Right cardiac atrium (tissue), 5 donors: Measurements from ENCODE around the gene FRMD3. TPM values are rescaled to one million over a fixed set of nuclear protein-coding genes. Genes with fewer than 3 reads are reported as not detected.
"Not testable (repeated sequence)": the region's sequence is repeated elsewhere in the genome, so short reads cannot be mapped to it uniquely, and the experiment has no call there.

Experiments
- ATAC-seq, 2 donors: fragments of 200-7000 bp; cut with Tn5 transposase; one replicate each; pipeline versions ENCODE4 v1.8.0 to v1.9.1; 2020; ENCODE audit warnings: moderate library complexity in 2 of 2, mild to moderate bottlenecking in 1 of 2
- DNase-seq, 3 donors: peaks; one replicate each; pipeline ENCODE4 v3.0.0-alpha.2; 2020
- H3K27ac ChIP-seq: one replicate; pipeline ENCODE4 v1.5.1; 2013; ENCODE audit warnings: mild to moderate bottlenecking, low read length, control low read depth, moderate library complexity
- H3K27me3 ChIP-seq: one replicate; pipeline ENCODE4 v1.6.1; 2013; ENCODE audit not compliant: control insufficient read depth, insufficient read depth
- H3K4me1 ChIP-seq: one replicate; pipeline ENCODE4 v1.6.1; 2013; ENCODE audit warnings: low read length; ENCODE audit not compliant: control insufficient read depth, insufficient read depth
- H3K4me3 ChIP-seq: one replicate; pipeline ENCODE4 v1.5.1; 2013; ENCODE audit warnings: low read length, control low read depth
- H3K9me3 ChIP-seq: one replicate; pipeline ENCODE4 v1.6.1; 2013; ENCODE audit warnings: low read length; ENCODE audit not compliant: control insufficient read depth
- WGBS: extraction: QIAGEN DNeasy Blood & Tissue Kit; methylation state at CpG from one replicate; pipeline ENCODE4 v1.1.7; 2013; 5-methylcytosine and 5-hydroxymethylcytosine counted together
- intact Hi-C, 4 donors: fragments of 100-400 bp; cut with DNase I; formaldehyde crosslinking; loops; one replicate each; pipeline versions ENCODE4 v1.11.0 to v1.14.0; 2022 to 2023
- polyA plus RNA-seq: library from polyadenylated mRNA; stranded (reverse); fragments of 200-250 nt; gene quantifications from one replicate; pipeline ENCODE4 v1.2.3, GENCODE V29; 2013
- total RNA-seq, 4 donors: library from RNA; stranded (reverse); fragmentation: NEBNext Ultra II Directional; extraction: Animal tissue kit (Norgen Biotek cat#: 25700); gene quantifications; one replicate each; pipeline ENCODE4 v1.2.1, GENCODE V29; 2021
- donor health status: healthy with polysubstance abuse.
- donor health status: DM: no; HTN: yes; CAD: no.
- donor health status: DM: no; HTN: no; CAD: no.
- donor health status: DM: no; HTN: yes; CAD: no; lungs with severe emphysema.
- donor health status: DM: yes; HTN: yes; CAD: no.

Gene FRMD3
- total and polyA plus RNA-seq, 5 donors = 34.3 to 75.1 (median 65.7) TPM

DNA sequence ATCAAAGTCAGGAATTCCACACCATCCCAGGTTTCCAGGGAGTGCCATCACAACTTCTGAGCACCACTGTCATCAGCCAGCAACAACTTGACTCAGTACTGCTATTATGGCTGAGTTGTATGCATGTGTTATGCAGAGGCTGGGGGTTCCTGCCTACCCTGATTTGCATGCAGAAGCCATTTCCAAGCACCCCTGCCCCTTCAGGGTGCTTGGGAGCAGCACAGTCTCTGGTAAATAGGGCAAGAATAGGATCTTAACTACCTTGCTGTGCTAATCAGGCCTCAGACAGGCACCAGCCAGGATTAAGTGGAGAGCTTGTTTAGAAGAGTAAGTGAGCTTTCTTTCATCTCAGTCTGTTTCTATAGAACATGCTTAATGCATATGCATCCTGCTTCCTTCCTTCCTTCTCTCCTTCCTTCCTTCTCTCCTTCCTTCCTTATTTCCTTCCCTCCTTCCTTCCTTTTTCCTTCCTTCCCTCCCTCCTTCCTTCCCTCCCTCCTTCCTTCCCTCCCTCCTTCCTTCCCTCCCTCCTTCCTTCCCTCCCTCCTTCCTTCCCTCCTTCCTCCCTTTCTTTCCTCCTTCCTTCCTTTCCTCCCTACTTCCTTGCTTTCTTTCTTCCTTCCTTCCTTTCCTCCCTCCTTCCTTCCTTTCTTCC, 175.7 kb downstream of the FRMD3 start:
- H3K27me3 ChIP-seq = no peaks in the 10 kb centered on the region
- H3K9me3 ChIP-seq = no peaks in the 10 kb centered on the region
- ATAC-seq (no peak), DNase-seq (no peak)
- intact Hi-C loops = no loop called here
- H3K4me1 ChIP-seq = no peaks in the 10 kb centered on the region
- H3K27ac ChIP-seq = no peak overlapping the region
- no peak overlapping the region for H3K4me3 ChIP-seq

- no peak overlapping the region for H3K27ac ChIP-seq
- H3K4me3 ChIP-seq = no peak overlapping the region
- intact Hi-C loops = no loop called here
- no peak for ATAC-seq
- H3K27me3 ChIP-seq = no peaks in the 10 kb centered on the region
- no peaks in the 10 kb centered on the region for H3K4me1 ChIP-seq
- 78% methylated on average over 3 of the region's 3 CpGs for WGBS
- no peaks in the 10 kb centered on the region for H3K9me3 ChIP-seq
- no peak for DNase-seq
Observed at GRCh38 chr9:83359039-83359438, 179.2 kb downstream of the FRMD3 start.

DNA sequence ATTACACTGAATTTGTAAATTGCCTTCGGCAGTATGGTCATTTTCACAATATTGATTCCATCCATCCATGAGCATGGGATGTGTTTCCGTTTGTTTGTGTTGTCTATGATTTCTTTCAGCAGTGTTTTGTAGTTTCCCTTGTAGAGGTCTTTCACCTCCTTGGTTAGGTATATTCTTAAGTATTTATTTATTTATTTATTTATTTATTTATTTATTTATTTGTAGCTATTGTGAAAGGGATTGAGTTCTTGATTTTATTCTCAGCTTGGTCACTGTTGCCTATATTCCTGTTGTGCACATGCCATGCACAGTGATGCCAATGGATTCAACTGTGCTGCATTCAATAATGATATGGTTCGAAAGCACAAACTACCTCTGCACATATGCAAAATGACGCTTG, 179.7 kb downstream of the FRMD3 start:
- intact Hi-C loops, H3K27me3 ChIP-seq, H3K4me3 ChIP-seq, H3K27ac ChIP-seq, ATAC-seq, H3K4me1 ChIP-seq, DNase-seq, H3K9me3 ChIP-seq: not testable (repeated sequence)
- 97% methylated on average over 4 of the region's 4 CpGs for WGBS

DNA sequence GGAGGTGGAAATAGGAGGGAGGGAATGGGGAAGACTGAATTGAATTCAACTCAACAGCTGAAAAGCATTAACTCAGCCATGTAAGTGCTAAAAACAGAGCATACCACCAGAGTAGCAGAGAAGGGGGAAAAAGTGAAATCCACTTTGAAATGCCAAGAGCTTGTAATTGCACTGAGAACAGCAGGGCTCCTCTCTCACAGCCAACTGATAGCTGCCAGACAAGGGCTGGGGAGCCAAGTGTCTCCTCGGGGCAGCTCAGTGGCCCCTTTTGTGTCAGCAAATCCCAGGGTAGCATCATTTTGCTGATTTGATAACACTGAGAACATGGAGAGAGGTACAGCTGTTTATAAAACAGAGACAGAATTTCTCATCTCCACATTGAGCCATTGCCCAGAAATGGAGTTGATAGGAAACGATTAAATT, 182.5 kb downstream of the FRMD3 start:
- WGBS = 31% methylated on average over 2 of the region's 2 CpGs
- no peaks in the 10 kb centered on the region for H3K27me3 ChIP-seq
- ATAC-seq (peak; percentile 91 to 95), DNase-seq (peak; percentile 70 to 86 (median 85))
- no peak overlapping the region for H3K27ac ChIP-seq
- no peaks in the 10 kb centered on the region for H3K4me1 ChIP-seq
- H3K9me3 ChIP-seq = no peaks in the 10 kb centered on the region
- no peak overlapping the region for H3K4me3 ChIP-seq
- intact Hi-C loops = no loop called here

DNA sequence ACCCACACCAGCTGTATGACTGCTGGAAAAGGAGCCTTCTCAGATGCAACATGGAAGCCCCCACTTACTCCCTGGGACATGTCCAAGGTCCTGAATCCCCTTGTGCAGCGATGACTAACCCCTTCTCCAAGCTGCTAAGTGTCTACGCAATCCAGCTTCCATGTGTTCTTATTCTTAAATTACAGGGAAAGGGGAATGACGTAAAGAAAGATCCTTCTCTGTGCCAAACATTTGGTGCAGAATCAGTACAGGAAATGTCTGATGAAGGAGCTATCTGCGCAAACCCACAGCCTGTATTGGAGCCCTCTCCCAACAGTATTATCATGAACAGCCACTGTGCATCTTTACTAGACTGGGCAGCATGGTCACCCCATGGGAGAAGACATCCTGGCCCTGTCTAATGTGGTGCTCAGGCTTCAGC, 183.2 kb downstream of the FRMD3 start:
- H3K27me3 ChIP-seq = no peaks in the 10 kb centered on the region
- intact Hi-C loops = no loop called here
- H3K4me3 ChIP-seq = no peak overlapping the region
- H3K4me1 ChIP-seq = no peaks in the 10 kb centered on the region
- no peaks in the 10 kb centered on the region for H3K9me3 ChIP-seq
- 49% methylated on average over 4 of the region's 4 CpGs for WGBS
- no peak overlapping the region for H3K27ac ChIP-seq
- DNase-seq = peak in 2 of 3 donors; percentile 49 to 70
- peak; percentile 78 to 88 for ATAC-seq

DNA sequence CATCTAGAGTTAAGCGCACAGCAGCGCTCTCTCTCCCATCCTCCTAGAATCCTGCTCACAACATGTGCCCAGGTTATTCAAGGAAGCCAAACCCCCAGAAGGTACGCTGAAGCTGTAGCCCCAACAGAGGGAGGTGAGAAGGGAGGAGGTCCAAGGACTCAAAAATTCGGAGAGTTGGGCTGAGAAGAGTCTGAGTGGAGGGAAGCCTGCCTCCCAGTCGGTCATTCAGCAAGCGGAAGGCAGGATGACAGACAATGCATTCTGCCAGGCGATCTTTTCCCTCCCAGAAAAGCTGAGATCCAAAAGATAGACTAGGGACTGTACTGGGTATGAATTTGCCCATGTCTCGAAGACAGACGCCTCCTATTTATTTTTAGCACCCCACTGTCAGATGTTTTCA, 189.2 kb downstream of the FRMD3 start:
- H3K27ac ChIP-seq = no peak overlapping the region
- H3K4me1 ChIP-seq = no peaks in the 10 kb centered on the region
- no peak overlapping the region for H3K4me3 ChIP-seq
- DNase-seq (no peak), ATAC-seq (no peak)
- H3K9me3 ChIP-seq = no peaks in the 10 kb centered on the region
- intact Hi-C loops = loop anchor here in 1 of 4 donors (10.0 kb wide), 2 partner anchors 186 to 246 kb away; partner anchors contain the start of gene FRMD3
- no peaks in the 10 kb centered on the region for H3K27me3 ChIP-seq
- whole genome bisulfite sequencing = 78% methylated on average over 9 of the region's 9 CpGs

GRCh38 chr9:83346655-83347420, 191.4 kb downstream of the FRMD3 start:
- DNase-seq = no peak
- intact Hi-C loops = loop anchor here in 1 of 4 donors (10.0 kb wide), 2 partner anchors 188 to 248 kb away; partner anchors contain the start of gene FRMD3
- Histone ChIP-seq H3K27me3 (no peaks in the 10 kb centered on the region), H3K4me3 (no peak overlapping the region), H3K4me1 (no peaks in the 10 kb centered on the region), H3K9me3 (no peaks in the 10 kb centered on the region), H3K27ac (no peak overlapping the region)
- no peak for ATAC-seq
- WGBS = 25% methylated on average over 2 of the region's 2 CpGs

DNA sequence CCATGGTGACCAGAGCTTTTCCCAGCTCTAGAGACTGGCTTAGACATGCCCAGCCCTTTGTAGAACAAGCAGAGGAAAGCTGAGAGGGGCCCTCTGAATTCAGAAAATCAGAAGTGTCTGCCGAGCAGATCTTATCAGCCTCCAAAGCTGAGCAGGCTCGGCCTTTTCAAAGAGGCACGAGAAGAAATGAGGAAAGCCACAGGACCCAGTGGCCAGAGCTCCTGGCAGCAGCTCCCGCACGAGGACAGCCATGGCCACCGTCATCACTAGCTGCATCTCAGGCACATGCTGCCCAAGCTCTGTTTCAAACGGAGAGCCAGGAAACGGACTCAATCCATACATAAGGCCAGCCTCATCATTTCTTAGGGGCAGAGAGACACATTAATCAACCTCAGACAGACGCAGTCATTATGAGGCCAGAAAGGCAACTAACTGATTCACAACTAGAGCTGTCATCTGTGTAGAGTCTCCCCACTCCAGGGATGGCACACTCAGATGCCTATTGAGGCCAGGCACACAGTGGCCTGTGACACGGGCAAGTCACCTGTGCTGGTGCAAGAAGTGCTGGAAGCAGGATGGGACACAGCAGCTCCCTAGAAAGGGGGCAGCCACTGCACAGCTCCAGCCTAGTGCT, 194.7 kb downstream of the FRMD3 start:
- Histone ChIP-seq H3K27ac (no peak overlapping the region), H3K9me3 (no peaks in the 10 kb centered on the region), H3K27me3 (no peaks in the 10 kb centered on the region), H3K4me3 (no peak overlapping the region), H3K4me1 (no peaks in the 10 kb centered on the region)
- WGBS = 81% methylated on average over 10 of the region's 10 CpGs
- DNase-seq (no peak), ATAC-seq (no peak)
- intact Hi-C loops = loop anchor here in 1 of 4 donors (10.0 kb wide), 2 partner anchors 191 to 251 kb away; partner anchors contain the start of gene FRMD3

DNA sequence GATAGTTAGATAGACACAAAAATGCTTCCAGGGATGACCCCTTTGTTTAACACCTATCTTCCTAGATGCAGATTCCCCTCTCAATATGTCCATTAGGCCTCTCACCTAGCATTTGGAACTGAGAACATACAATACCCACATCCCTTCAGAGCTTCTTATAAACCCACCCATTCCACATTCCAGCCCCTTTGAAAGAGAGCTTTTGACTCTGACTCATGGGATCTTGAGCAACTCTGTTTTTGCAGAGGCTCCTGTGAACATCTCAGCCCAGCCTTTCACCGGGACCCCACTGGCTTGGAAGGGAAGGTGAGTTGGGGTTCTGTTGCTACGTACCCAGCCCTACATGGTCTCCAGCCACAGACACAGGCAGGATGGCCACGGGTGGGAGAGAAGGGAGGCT, 195.5 kb downstream of the FRMD3 start:
- Histone ChIP-seq H3K27ac (no peak overlapping the region), H3K4me1 (no peaks in the 10 kb centered on the region), H3K4me3 (no peak overlapping the region), H3K9me3 (no peaks in the 10 kb centered on the region), H3K27me3 (no peaks in the 10 kb centered on the region)
- ATAC-seq (no peak), DNase-seq (no peak)
- intact Hi-C loops = loop anchor here in 1 of 4 donors (10.0 kb wide), 2 partner anchors 192 to 252 kb away; partner anchors contain the start of gene FRMD3
- 83% methylated on average over 3 of the region's 3 CpGs for WGBS

DNA sequence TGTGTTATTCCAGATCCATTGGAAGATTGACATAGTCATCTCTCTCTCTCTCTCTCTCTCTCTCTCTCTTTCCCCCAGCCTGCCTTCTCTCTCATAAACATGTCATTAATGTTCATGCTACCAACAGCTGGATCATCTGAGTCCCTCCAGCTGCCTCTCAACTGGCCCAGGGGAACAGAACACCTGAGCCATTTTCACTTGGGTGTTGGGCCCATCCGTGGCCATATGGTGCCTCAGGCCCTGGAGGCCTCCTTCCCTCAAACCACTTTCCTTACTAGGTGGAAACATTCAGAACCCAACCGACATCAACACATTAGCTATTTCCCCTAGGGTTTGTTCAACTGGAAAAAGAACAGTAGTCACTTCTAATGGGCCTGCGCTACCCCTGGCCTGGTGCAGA, 196.2 kb downstream of the FRMD3 start:
- no peaks in the 10 kb centered on the region for H3K27me3 ChIP-seq
- H3K27ac ChIP-seq = no peak overlapping the region
- no peaks in the 10 kb centered on the region for H3K9me3 ChIP-seq
- DNase-seq (no peak), ATAC-seq (no peak)
- WGBS = 97% methylated on average over 3 of the region's 3 CpGs
- no peak overlapping the region for H3K4me3 ChIP-seq
- intact Hi-C loops = loop anchor here in 1 of 4 donors (10.0 kb wide), 2 partner anchors 193 to 253 kb away; partner anchors contain the start of gene FRMD3
- no peaks in the 10 kb centered on the region for H3K4me1 ChIP-seq

GRCh38 chr9:83340451-83340850, 197.8 kb downstream of the FRMD3 start:
- H3K4me3 ChIP-seq = no peak overlapping the region
- H3K27me3 ChIP-seq = no peaks in the 10 kb centered on the region
- intact Hi-C loops = loop anchor here in 1 of 4 donors (10.0 kb wide), 2 partner anchors 194 to 254 kb away; partner anchors contain the start of gene FRMD3
- no peak overlapping the region for H3K27ac ChIP-seq
- H3K4me1 ChIP-seq = no peaks in the 10 kb centered on the region
- ATAC-seq (no peak), DNase-seq (no peak)
- 58% methylated on average over 3 of the region's 3 CpGs for WGBS
- no peaks in the 10 kb centered on the region for H3K9me3 ChIP-seq
